Bronchial epithelial cell (primary cell): Measurements from ENCODE around the gene TAS1R1. TPM values are rescaled to one million over a fixed set of nuclear protein-coding genes. Genes with fewer than 3 reads are reported as not detected.

Experiments
- DNase-seq: peaks from one replicate; pipeline ENCODE4 v3.0.0-alpha.2; 2010; ENCODE audit warnings: low read depth
- FAIRE-seq: peaks from 2 replicates; lab custom pipeline; 2011; peaks lifted over from hg19 to GRCh38; lab: Jason Lieb, UNC
- H3K27me3 ChIP-seq: 2 replicates; pipeline ENCODE4 v1.5.1; 2011; ENCODE audit warnings: low read length; ENCODE audit not compliant: control insufficient read depth, insufficient read depth
- H3K36me3 ChIP-seq: 2 replicates; pipeline ENCODE4 v1.5.1; 2011; ENCODE audit warnings: low read length; ENCODE audit not compliant: control insufficient read depth, insufficient read depth
- H3K4me3 ChIP-seq: 2 replicates; pipeline ENCODE4 v1.5.1; 2011; ENCODE audit warnings: mild to moderate bottlenecking, low read depth, low read length, control low read depth
- total RNA-seq: library from RNA; depleted of rRNA; stranded (reverse); fragments of >200 nt; gene quantifications from 2 replicates; pipeline ENCODE4 v1.2.1, GENCODE V29; 2014
- TF ChIP-seq, protein P1 (sequence below): IDR thresholded peaks from 2 replicates; pipeline ENCODE4 v1.5.1; 2011; ENCODE audit warnings: mild to moderate bottlenecking, moderate library complexity, low read length, control low read depth, inconsistent platforms; ENCODE audit not compliant: insufficient read depth, severe bottlenecking

TAS1R1 gene
- total RNA-seq, 1 donor from 2014 or later, result not detected

- TF ChIP-seq, protein P1, sequence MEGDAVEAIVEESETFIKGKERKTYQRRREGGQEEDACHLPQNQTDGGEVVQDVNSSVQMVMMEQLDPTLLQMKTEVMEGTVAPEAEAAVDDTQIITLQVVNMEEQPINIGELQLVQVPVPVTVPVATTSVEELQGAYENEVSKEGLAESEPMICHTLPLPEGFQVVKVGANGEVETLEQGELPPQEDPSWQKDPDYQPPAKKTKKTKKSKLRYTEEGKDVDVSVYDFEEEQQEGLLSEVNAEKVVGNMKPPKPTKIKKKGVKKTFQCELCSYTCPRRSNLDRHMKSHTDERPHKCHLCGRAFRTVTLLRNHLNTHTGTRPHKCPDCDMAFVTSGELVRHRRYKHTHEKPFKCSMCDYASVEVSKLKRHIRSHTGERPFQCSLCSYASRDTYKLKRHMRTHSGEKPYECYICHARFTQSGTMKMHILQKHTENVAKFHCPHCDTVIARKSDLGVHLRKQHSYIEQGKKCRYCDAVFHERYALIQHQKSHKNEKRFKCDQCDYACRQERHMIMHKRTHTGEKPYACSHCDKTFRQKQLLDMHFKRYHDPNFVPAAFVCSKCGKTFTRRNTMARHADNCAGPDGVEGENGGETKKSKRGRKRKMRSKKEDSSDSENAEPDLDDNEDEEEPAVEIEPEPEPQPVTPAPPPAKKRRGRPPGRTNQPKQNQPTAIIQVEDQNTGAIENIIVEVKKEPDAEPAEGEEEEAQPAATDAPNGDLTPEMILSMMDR, result no peak
- FAIRE-seq (no peak), DNase-seq (no peak)
- peaks cover 7% of the 10 kb centered on the region for H3K36me3 ChIP-seq
- no peaks in the 10 kb centered on the region for H3K27me3 ChIP-seq
- peak overlapping the region; percentile 80 for H3K4me3 ChIP-seq
Observed at GRCh38 chr1:6614929-6615785, 60.0 kb downstream of the TAS1R1 start.

GRCh38 chr1:6619045-6619444 lies 63.9 kb downstream of the TAS1R1 start:
- DNase-seq, result no peak
- FAIRE-seq, result no peak
- Histone ChIP-seq H3K36me3 (peaks cover 17% of the 10 kb centered on the region), H3K27me3 (no peaks in the 10 kb centered on the region), H3K4me3 (no peak overlapping the region)
- TF ChIP-seq, protein P1, result no peak

- TF ChIP-seq, protein P1, result no peak
- Histone ChIP-seq H3K4me3 (no peak overlapping the region), H3K27me3 (no peaks in the 10 kb centered on the region), H3K36me3 (peaks cover 17% of the 10 kb centered on the region)
- DNase-seq (no peak), FAIRE-seq (no peak)
Observed at GRCh38 chr1:6621429-6622391, 66.6 kb downstream of the TAS1R1 start.

GRCh38 chr1:6622396-6623152 lies 67.5 kb downstream of the TAS1R1 start:
- FAIRE-seq (peak; percentile 28), DNase-seq (no peak)
- H3K4me3 ChIP-seq, result no peak overlapping the region

More at GRCh38 chr1:6622396-6623152, 67.5 kb downstream of the TAS1R1 start:
- Histone ChIP-seq H3K27me3 (no peaks in the 10 kb centered on the region), H3K36me3 (peaks cover 20% of the 10 kb centered on the region)
- TF ChIP-seq, protein P1, result no peak
